B cell (primary cell): ENCODE results near the gene NHS. TPM values are rescaled to one million over a fixed set of nuclear protein-coding genes. Genes with fewer than 3 reads are reported as not detected.

Experiments used
- ATAC-seq: fragments of 200-7000 bp; cut with Tn5 transposase; one replicate; pipeline ENCODE4 v1.10.0; 2021; ENCODE audit warnings: low read depth, mild to moderate bottlenecking, moderate number of reproducible peaks, moderate library complexity
- CTCF ChIA-PET: fragments of 350-600 bp; sonication (Branson Sonifier 250); formaldehyde crosslinking; loops from one replicate; lab custom pipeline; 2021; ENCODE audit warnings: antibody characterized with exemption, inconsistent platforms; lab: Charles Lee
- POLR2A ChIA-PET: fragments of 350-600 bp; sonication (Branson Sonifier 250); formaldehyde crosslinking; loops from one replicate; lab custom pipeline; 2021; ENCODE audit warnings: antibody characterized with exemption; lab: Charles Lee
- DNase-seq: peaks from one replicate; pipeline ENCODE4 v3.0.0; 2013
- H2AFZ ChIP-seq: 2 replicates; pipeline ENCODE4 v1.6.1; 2012; ENCODE audit warnings: mild to moderate bottlenecking, low read depth, low read length; ENCODE audit not compliant: insufficient read depth, poor library complexity, severe bottlenecking
- H3K27ac ChIP-seq, 2 donors: 1 replicate in 1 of 2; 2 replicates in 1 of 2; pipeline ENCODE4 v1.5.1; 2012 to 2013; ENCODE audit warnings: low read length in 2 of 2, mild to moderate bottlenecking in 2 of 2, moderate library complexity in 1 of 2
- H3K27me3 ChIP-seq, 4 experiments: fragments of 200-600 bp in 1 of 4; sonication (generic) in 1 of 4; replicated peaks in 1 of 4; 1 replicate in 2 of 4; 2 replicates in 2 of 4; pipeline versions ENCODE4 v1.6.1 to v1.7.0; 2013 to 2016; ENCODE audit warnings: low read length in 3 of 4, mild to moderate bottlenecking in 2 of 4, mixed read lengths in 1 of 4, moderate library complexity in 1 of 4; ENCODE audit not compliant: insufficient read depth in 4 of 4, control insufficient read depth in 3 of 4; ENCODE audit errors: control extremely low read depth in 1 of 4
- H3K36me3 ChIP-seq, 2 experiments: replicated peaks in 1 of 2; 1 replicate in 1 of 2; 2 replicates in 1 of 2; pipeline versions ENCODE4 v1.6.1 to v1.7.1; 2013; ENCODE audit warnings: low read length in 1 of 2; ENCODE audit not compliant: insufficient read depth in 2 of 2, control insufficient read depth in 1 of 2; ENCODE audit errors: control extremely low read depth in 1 of 2, extremely low read depth in 1 of 2
- H3K4me1 ChIP-seq, 2 donors: fragments of 200-600 bp in 1 of 2; sonication (generic) in 1 of 2; 1 replicate in 1 of 2; 2 replicates in 1 of 2; pipeline versions ENCODE4 v1.5.1 to v1.6.1; 2013 to 2017; ENCODE audit warnings: low read length in 2 of 2; ENCODE audit not compliant: control insufficient read depth in 2 of 2, insufficient read depth in 2 of 2
- H3K4me2 ChIP-seq: replicated peaks from 2 replicates; pipeline ENCODE3; 2012; ENCODE audit warnings: mild to moderate bottlenecking, low read depth, low read length; ENCODE audit not compliant: poor library complexity, severe bottlenecking
- H3K4me3 ChIP-seq, 5 experiments: fragments of 200-600 bp in 1 of 5; sonication (generic) in 1 of 5; 1 replicate in 3 of 5; 2 replicates in 2 of 5; pipeline versions ENCODE4 v1.5.1 to v1.7.0; 2011 to 2016; ENCODE audit warnings: low read length in 4 of 5, mild to moderate bottlenecking in 4 of 5, low read depth in 2 of 5, control low read depth in 1 of 5, moderate library complexity in 1 of 5; ENCODE audit not compliant: insufficient read depth in 1 of 5; ENCODE audit errors: control extremely low read depth in 1 of 5, extremely low read depth in 1 of 5
- H3K79me2 ChIP-seq: fragments of 200-600 bp; sonication (generic); one replicate; pipeline ENCODE4 v1.6.0; 2016; ENCODE audit warnings: low read length; ENCODE audit not compliant: control insufficient read depth, insufficient read depth
- H3K9ac ChIP-seq: fragments of 200-600 bp; sonication (generic); 2 replicates; pipeline ENCODE4 v1.6.1; 2017; ENCODE audit warnings: mild to moderate bottlenecking, low read length, moderate library complexity
- H3K9me3 ChIP-seq, 3 donors: one replicate each; pipeline versions ENCODE4 v1.6.1 to v1.7.1; 2013; ENCODE audit warnings: low read length in 2 of 3; ENCODE audit not compliant: control insufficient read depth in 2 of 3, insufficient read depth in 1 of 3; ENCODE audit errors: control extremely low read depth in 1 of 3
- H4K20me1 ChIP-seq: 2 replicates; pipeline ENCODE4 v1.6.0; 2012; ENCODE audit warnings: mild to moderate bottlenecking, low read length; ENCODE audit not compliant: insufficient read depth, control insufficient read depth, poor library complexity, severe bottlenecking
- H3K27ac Mint-ChIP-seq: one replicate; pipeline ENCODE4 v1.8.0; 2021; ENCODE audit warnings: mixed read lengths
- H3K27me3 Mint-ChIP-seq: one replicate; pipeline ENCODE4 v1.8.0; 2021; ENCODE audit warnings: mixed read lengths
- H3K4me1 Mint-ChIP-seq: one replicate; pipeline ENCODE4 v1.8.0; 2021; ENCODE audit warnings: mixed read lengths
- H3K4me3 Mint-ChIP-seq: one replicate; pipeline ENCODE4 v1.8.0; 2021; ENCODE audit warnings: mixed read lengths
- H3K9me3 Mint-ChIP-seq: one replicate; pipeline ENCODE4 v1.8.0; 2022; ENCODE audit warnings: mixed read lengths; ENCODE audit not compliant: insufficient read depth
- CTCF ChIP-seq: fragments of 200-600 bp; IDR thresholded peaks from one replicate; pipeline ENCODE4 v1.8.0; 2022; ENCODE audit warnings: antibody characterized with exemption, mild to moderate bottlenecking
- EZH2 ChIP-seq: IDR thresholded peaks from 2 replicates; pipeline ENCODE4 v1.6.1; 2012; ENCODE audit warnings: borderline replicate concordance, low read depth, mild to moderate bottlenecking, moderate library complexity, low read length; ENCODE audit not compliant: insufficient read depth, poor library complexity, severe bottlenecking
- WGBS: methylation state at CpG from one replicate; pipeline ENCODE4 v1.1.5; 2013; ENCODE audit warnings: missing lambda C conversion rate; ENCODE audit not compliant: insufficient coverage; 5-methylcytosine and 5-hydroxymethylcytosine counted together
- intact Hi-C: fragments of 100-400 bp; cut with micrococcal nuclease; formaldehyde crosslinking; loops from one replicate; pipeline ENCODE4 v1.10.0; 2022
- polyA plus RNA-seq: library from polyadenylated mRNA; depleted of rRNA; stranded (reverse); fragments of >200 nt; gene quantifications from 2 replicates; pipeline ENCODE4 v1.2.3, GENCODE V29; 2012
- total RNA-seq, 2 donors: library from RNA; stranded (reverse); fragments of 120-200 nt in 1 of 2; gene quantifications; 1 replicate in 1 of 2; 2 replicates in 1 of 2; pipeline versions ENCODE4 v1.2.3 to v1.2.4, GENCODE V29; 2013 to 2022

The NHS gene
- total and polyA plus RNA-seq, 2 donors (not counting 1 experiment from before 2014, with no cell fraction given): not detected

- no peaks in the 10 kb centered on the region for H3K4me1 Mint-ChIP-seq
- H3K4me3 Mint-ChIP-seq: no peak overlapping the region
- POLR2A ChIA-PET: no interaction called here
- Histone ChIP-seq H3K4me1 (no peaks in the 10 kb centered on the region), H3K79me2 (no peaks in the 10 kb centered on the region), H3K27me3 (no peaks in the 10 kb centered on the region), H3K36me3 (no peaks in the 10 kb centered on the region), H3K4me3 (no peak overlapping the region), H2AFZ (no peak overlapping the region), H4K20me1 (no peaks in the 10 kb centered on the region), H3K9ac (no peak overlapping the region), H3K9me3 (no peaks in the 10 kb centered on the region), H3K27ac (no peak overlapping the region), H3K4me2 (no peak overlapping the region)
- WGBS: 86% methylated on average over 1 of the region's 5 CpGs
- no peak for TF ChIP-seq EZH2
- no peak for TF ChIP-seq CTCF
- intact Hi-C loops: no loop called here
- CTCF ChIA-PET: no interaction called here
- H3K27ac Mint-ChIP-seq: no peak overlapping the region
- no peaks in the 10 kb centered on the region for H3K27me3 Mint-ChIP-seq
- H3K9me3 Mint-ChIP-seq: no peaks in the 10 kb centered on the region
- DNase-seq: no peak
- ATAC-seq: no peak
These were observed 110.4 kb downstream of the NHS start for GRCh38 chrX:17485391-17485790.

DNA sequence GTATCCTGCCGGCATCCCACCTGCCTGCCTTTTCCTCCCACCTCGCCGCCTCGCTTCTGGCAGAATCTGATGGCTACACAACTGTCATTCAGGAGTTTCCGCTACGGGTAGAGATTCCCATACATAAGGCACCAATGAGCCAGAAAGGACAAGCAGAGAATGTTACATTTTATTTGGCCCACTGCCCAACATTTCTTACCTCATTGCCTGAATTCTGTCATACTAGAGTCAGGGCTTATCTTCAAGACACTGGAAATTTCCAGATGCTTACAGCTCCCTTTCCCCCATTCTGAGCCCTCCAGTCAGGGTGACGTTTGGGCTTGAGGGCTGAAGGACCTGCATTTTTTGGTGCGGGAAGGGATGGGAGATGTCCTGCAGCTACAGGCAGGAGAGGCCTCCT is 113.0 kb downstream of the NHS start:
- POLR2A ChIA-PET: no interaction called here
- no peaks in the 10 kb centered on the region for H4K20me1 ChIP-seq
- TF ChIP-seq CTCF: no peak
- TF ChIP-seq EZH2: no peak
- no peak overlapping the region for H3K9ac ChIP-seq
- H3K9me3 ChIP-seq: no peaks in the 10 kb centered on the region
- H3K79me2 ChIP-seq: no peaks in the 10 kb centered on the region
- H3K27ac ChIP-seq: no peak overlapping the region
- no peaks in the 10 kb centered on the region for H3K27me3 Mint-ChIP-seq
- no peak overlapping the region for H3K4me3 Mint-ChIP-seq
- H3K4me1 ChIP-seq: no peaks in the 10 kb centered on the region
- intact Hi-C loops: no loop called here
- no peak for DNase-seq
- no peaks in the 10 kb centered on the region for H3K9me3 Mint-ChIP-seq
- no peak overlapping the region for H3K4me3 ChIP-seq
- ATAC-seq: no peak
- H3K4me1 Mint-ChIP-seq: no peaks in the 10 kb centered on the region
- H3K36me3 ChIP-seq: no peaks in the 10 kb centered on the region
- H3K27ac Mint-ChIP-seq: no peak overlapping the region
- H3K4me2 ChIP-seq: no peak overlapping the region
- 100% methylated on average over 6 of the region's 8 CpGs for WGBS
- no peak overlapping the region for H2AFZ ChIP-seq
- CTCF ChIA-PET: no interaction called here
- H3K27me3 ChIP-seq: no peaks in the 10 kb centered on the region
